A673 (cell line): ENCODE measurements around the gene PGAM2. TPM values are rescaled to one million over a fixed set of nuclear protein-coding genes. Genes with fewer than 3 reads are reported as not detected.

ENCODE experiments used
- BruUV-seq: library from RNA; stranded (reverse); fragments of 400-500 nt; replicated peaks from 2 replicates; lab custom pipeline; 2021; lab: Mats Ljungman, UMichigan
- CTCF ChIA-PET: fragments of 300-600 bp; sonication (Branson Sonifier 250); formaldehyde crosslinking; loops from one replicate; lab custom pipeline; 2022; ENCODE audit warnings: antibody characterized with exemption; lab: Charles Lee
- POLR2A ChIA-PET: fragments of 300-600 bp; sonication (Branson Sonifier 250); formaldehyde crosslinking; loops from one replicate; lab custom pipeline; 2022; ENCODE audit warnings: antibody characterized with exemption; ENCODE audit not compliant: low non-redundant PET; lab: Charles Lee
- DNase-seq: peaks from one replicate; pipeline ENCODE4 v3.0.0-alpha.2; 2015; ENCODE audit warnings: low spot score
- H3K27ac ChIP-seq: fragments of 200-600 bp; sonication (generic); 2 replicates; pipeline ENCODE4 v1.5.1; 2016; ENCODE audit warnings: mixed run types, low read depth, mild to moderate bottlenecking, mixed read lengths, antibody characterized with exemption, low read length; ENCODE audit not compliant: poor library complexity, severe bottlenecking
- H3K27me3 ChIP-seq: fragments of 200-600 bp; sonication (generic); replicated peaks from 2 replicates; pipeline ENCODE4 v1.6.1; 2017; ENCODE audit warnings: mixed run types, low read depth, mild to moderate bottlenecking, mixed read lengths, antibody characterized with exemption, low read length; ENCODE audit not compliant: insufficient read depth, poor library complexity
- H3K36me3 ChIP-seq: fragments of 200-600 bp; sonication (generic); 2 replicates; pipeline ENCODE4 v1.6.1; 2016; ENCODE audit warnings: mixed run types, mild to moderate bottlenecking, mixed read lengths, antibody characterized with exemption, low read length; ENCODE audit not compliant: insufficient read depth, poor library complexity, severe bottlenecking
- H3K4me1 ChIP-seq: fragments of 200-600 bp; sonication (generic); 2 replicates; pipeline ENCODE4 v1.6.1; 2017; ENCODE audit warnings: mixed run types, mild to moderate bottlenecking, mixed read lengths, antibody characterized with exemption, low read length; ENCODE audit not compliant: insufficient read depth, poor library complexity, severe bottlenecking
- H3K4me3 ChIP-seq: fragments of 200-600 bp; sonication (generic); 2 replicates; pipeline ENCODE4 v1.5.1; 2016; ENCODE audit warnings: low read depth, mixed run types, mild to moderate bottlenecking, mixed read lengths, low read length; ENCODE audit not compliant: poor library complexity, severe bottlenecking
- H3K9me3 ChIP-seq: fragments of 200-600 bp; sonication (generic); 2 replicates; pipeline ENCODE4 v1.6.1; 2016; ENCODE audit warnings: mixed run types, low read depth, mild to moderate bottlenecking, mixed read lengths, antibody characterized with exemption, low read length; ENCODE audit not compliant: poor library complexity, severe bottlenecking
- EZH2 ChIP-seq: fragments of 200-600 bp; sonication (generic); IDR thresholded peaks from 2 replicates; pipeline ENCODE4 v1.6.1; 2017; ENCODE audit warnings: borderline replicate concordance, low read depth, mild to moderate bottlenecking, mixed read lengths, antibody characterized with exemption, low read length; ENCODE audit not compliant: poor library complexity, severe bottlenecking
- intact Hi-C: fragments of 100-400 bp; cut with micrococcal nuclease; formaldehyde crosslinking; loops from one replicate; pipeline ENCODE4 v1.10.0; 2022; ENCODE audit not compliant: unreplicated experiment
- total RNA-seq: library from RNA; stranded (reverse); gene quantifications from 2 replicates; pipeline ENCODE4 v1.2.3, GENCODE V29; 2021
- TF ChIP-seq, protein P1 (sequence below): fragments of 300-800, 200-600 bp; sonication (generic); conservative IDR thresholded peaks from 2 replicates; pipeline ENCODE4 v1.5.1; 2017; ENCODE audit warnings: low read depth, mild to moderate bottlenecking, antibody characterized with exemption, low read length, moderate library complexity, mixed read lengths

PGAM2 gene
- total RNA-seq, 1 experiment from 2014 or later, result not detected

- POLR2A ChIA-PET, result no interaction called here
- H3K9me3 ChIP-seq, result no peaks in the 10 kb centered on the region
- H3K4me3 ChIP-seq, result no peak overlapping the region
- H3K27ac ChIP-seq, result no peak overlapping the region
- peaks cover 29% of the 10 kb centered on the region for H3K36me3 ChIP-seq
- CTCF ChIA-PET, result no interaction called here
- BruUV-seq, result no TSS peak
- no peak for DNase-seq
- TF ChIP-seq, protein P1, sequence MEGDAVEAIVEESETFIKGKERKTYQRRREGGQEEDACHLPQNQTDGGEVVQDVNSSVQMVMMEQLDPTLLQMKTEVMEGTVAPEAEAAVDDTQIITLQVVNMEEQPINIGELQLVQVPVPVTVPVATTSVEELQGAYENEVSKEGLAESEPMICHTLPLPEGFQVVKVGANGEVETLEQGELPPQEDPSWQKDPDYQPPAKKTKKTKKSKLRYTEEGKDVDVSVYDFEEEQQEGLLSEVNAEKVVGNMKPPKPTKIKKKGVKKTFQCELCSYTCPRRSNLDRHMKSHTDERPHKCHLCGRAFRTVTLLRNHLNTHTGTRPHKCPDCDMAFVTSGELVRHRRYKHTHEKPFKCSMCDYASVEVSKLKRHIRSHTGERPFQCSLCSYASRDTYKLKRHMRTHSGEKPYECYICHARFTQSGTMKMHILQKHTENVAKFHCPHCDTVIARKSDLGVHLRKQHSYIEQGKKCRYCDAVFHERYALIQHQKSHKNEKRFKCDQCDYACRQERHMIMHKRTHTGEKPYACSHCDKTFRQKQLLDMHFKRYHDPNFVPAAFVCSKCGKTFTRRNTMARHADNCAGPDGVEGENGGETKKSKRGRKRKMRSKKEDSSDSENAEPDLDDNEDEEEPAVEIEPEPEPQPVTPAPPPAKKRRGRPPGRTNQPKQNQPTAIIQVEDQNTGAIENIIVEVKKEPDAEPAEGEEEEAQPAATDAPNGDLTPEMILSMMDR, result no peak
- no peak for TF ChIP-seq EZH2
- H3K27me3 ChIP-seq, result no peaks in the 10 kb centered on the region
- intact Hi-C loops, result no loop called here
- H3K4me1 ChIP-seq, result peaks cover 4% of the 10 kb centered on the region
These were observed 12.3 kb upstream of the PGAM2 start for GRCh38 chr7:44077681-44078091.

DNA sequence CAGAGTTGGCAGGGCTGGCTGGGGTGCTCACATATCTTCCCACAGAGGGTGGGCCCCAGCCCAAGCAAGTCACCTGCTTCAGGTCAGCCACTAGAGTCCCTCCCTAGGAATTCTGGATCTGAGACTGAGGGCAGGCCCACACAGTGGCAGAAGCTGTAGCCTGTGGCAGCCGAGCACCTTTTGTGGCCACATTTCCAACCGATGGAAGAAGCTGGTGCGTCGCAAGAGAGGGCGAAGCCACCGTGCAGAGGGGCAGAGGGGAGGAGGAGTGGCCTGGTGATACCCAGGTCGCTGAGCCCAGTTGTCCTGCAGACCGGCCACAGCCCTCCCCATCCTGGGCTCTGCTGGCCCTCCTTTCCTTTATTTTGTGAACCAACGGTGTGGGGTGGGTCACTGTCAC lies 11.7 kb upstream of the PGAM2 start:
- POLR2A ChIA-PET, result no interaction called here
- Histone ChIP-seq H3K27ac (no peak overlapping the region), H3K4me1 (peaks cover 4% of the 10 kb centered on the region), H3K36me3 (peaks cover 29% of the 10 kb centered on the region), H3K4me3 (no peak overlapping the region), H3K9me3 (no peaks in the 10 kb centered on the region), H3K27me3 (no peaks in the 10 kb centered on the region)
- BruUV-seq, result no TSS peak
- DNase-seq, result no peak
- CTCF ChIA-PET, result no interaction called here
- TF ChIP-seq, protein P1, result no peak
- intact Hi-C loops, result no loop called here

GRCh38 chr7:44076101-44076895 lies 10.9 kb upstream of the PGAM2 start:
- BruUV-seq, result no TSS peak
- no peaks in the 10 kb centered on the region for H3K27me3 ChIP-seq
- peaks cover under 1% of the 10 kb centered on the region for H3K4me1 ChIP-seq
- no peak for TF ChIP-seq EZH2
- TF ChIP-seq, protein P1, result no peak
- CTCF ChIA-PET, result no interaction called here
- H3K4me3 ChIP-seq, result no peak overlapping the region
- no peak overlapping the region for H3K27ac ChIP-seq
- intact Hi-C loops, result no loop called here
- peaks cover 29% of the 10 kb centered on the region for H3K36me3 ChIP-seq
- no peak for DNase-seq
- no peaks in the 10 kb centered on the region for H3K9me3 ChIP-seq
- POLR2A ChIA-PET, result no interaction called here
